Ectodermal cell (in vitro differentiated cells): Measurements from ENCODE around the gene PCBP3.

ENCODE experiments used
- H3K27ac ChIP-seq: 2 replicates; pipeline ENCODE4 v1.7.0; 2013; ENCODE audit warnings: mild to moderate bottlenecking, low read depth, low read length; ENCODE audit not compliant: insufficient read depth, poor library complexity, severe bottlenecking
- H3K27me3 ChIP-seq: 2 replicates; pipeline ENCODE4 v1.7.0; 2013; ENCODE audit warnings: mild to moderate bottlenecking, low read length; ENCODE audit not compliant: insufficient read depth, control insufficient read depth, poor library complexity, severe bottlenecking
- H3K36me3 ChIP-seq: one replicate; pipeline ENCODE4 v1.7.0; 2013; ENCODE audit warnings: low read length; ENCODE audit not compliant: control insufficient read depth, insufficient read depth
- H3K4me1 ChIP-seq: one replicate; pipeline ENCODE4 v1.7.0; 2013; ENCODE audit warnings: low read length; ENCODE audit not compliant: control insufficient read depth, insufficient read depth
- H3K4me3 ChIP-seq: 2 replicates; pipeline ENCODE4 v1.7.0; 2013; ENCODE audit warnings: low read depth, low read length, control low read depth; ENCODE audit not compliant: insufficient read depth
- H3K9me3 ChIP-seq: 2 replicates; pipeline ENCODE4 v1.7.0; 2013; ENCODE audit warnings: mild to moderate bottlenecking, low read length, moderate library complexity; ENCODE audit not compliant: control insufficient read depth
- WGBS, 2 experiments: methylation state at CpG; one replicate each; pipeline ENCODE4 v1.1.7; 2013; ENCODE audit warnings: missing lambda C conversion rate in 2 of 2; 5-methylcytosine and 5-hydroxymethylcytosine counted together

Gene PCBP3

GRCh38 chr21:45724994-45725843, 81.7 kb downstream of the PCBP3 start:
- H3K9me3 ChIP-seq: no peaks in the 10 kb centered on the region
- no peaks in the 10 kb centered on the region for H3K36me3 ChIP-seq
- WGBS, 2 experiments: 89 to 90% methylated on average over 10 of the region's 10 CpGs
- no peak overlapping the region for H3K27ac ChIP-seq
- H3K4me3 ChIP-seq: no peak overlapping the region
- H3K27me3 ChIP-seq: no peaks in the 10 kb centered on the region
- H3K4me1 ChIP-seq: no peaks in the 10 kb centered on the region

- H3K36me3 ChIP-seq: no peaks in the 10 kb centered on the region
- no peaks in the 10 kb centered on the region for H3K27me3 ChIP-seq
- no peak overlapping the region for H3K4me3 ChIP-seq
- H3K4me1 ChIP-seq: no peaks in the 10 kb centered on the region
- H3K9me3 ChIP-seq: no peaks in the 10 kb centered on the region
- 90 to 92% methylated on average over 7 of the region's 7 CpGs for WGBS, 2 experiments
- H3K27ac ChIP-seq: no peak overlapping the region
These were observed 82.3 kb downstream of the PCBP3 start for GRCh38 chr21:45725844-45726200.

- H3K4me3 ChIP-seq: no peak overlapping the region
- no peaks in the 10 kb centered on the region for H3K4me1 ChIP-seq
- H3K27me3 ChIP-seq: no peaks in the 10 kb centered on the region
- WGBS, 2 experiments: 91 to 94% methylated on average over 10 of the region's 10 CpGs
- no peak overlapping the region for H3K27ac ChIP-seq
- no peaks in the 10 kb centered on the region for H3K36me3 ChIP-seq
- H3K9me3 ChIP-seq: no peaks in the 10 kb centered on the region
These were observed 82.9 kb downstream of the PCBP3 start for GRCh38 chr21:45726438-45726837.

GRCh38 chr21:45727390-45727789, 83.9 kb downstream of the PCBP3 start:
- Histone ChIP-seq H3K27ac (no peak overlapping the region), H3K36me3 (no peaks in the 10 kb centered on the region), H3K4me3 (no peak overlapping the region), H3K4me1 (no peaks in the 10 kb centered on the region), H3K9me3 (no peaks in the 10 kb centered on the region), H3K27me3 (no peaks in the 10 kb centered on the region)
- WGBS, 2 experiments: 81 to 82% methylated on average over 2 of the region's 2 CpGs

GRCh38 chr21:45735259-45736000, 91.9 kb downstream of the PCBP3 start:
- Histone ChIP-seq H3K36me3 (no peaks in the 10 kb centered on the region), H3K27me3 (no peaks in the 10 kb centered on the region), H3K4me1 (no peaks in the 10 kb centered on the region), H3K4me3 (no peak overlapping the region), H3K9me3 (no peaks in the 10 kb centered on the region), H3K27ac (no peak overlapping the region)
- WGBS, 2 experiments: 93 to 94% methylated on average over 14 of the region's 14 CpGs

GRCh38 chr21:45736042-45736689, 92.6 kb downstream of the PCBP3 start:
- Histone ChIP-seq H3K4me3 (no peak overlapping the region), H3K4me1 (no peaks in the 10 kb centered on the region), H3K36me3 (no peaks in the 10 kb centered on the region), H3K27ac (no peak overlapping the region), H3K27me3 (no peaks in the 10 kb centered on the region), H3K9me3 (no peaks in the 10 kb centered on the region)
- WGBS, 2 experiments: 82 to 85% methylated on average over 10 of the region's 10 CpGs

- H3K4me3 ChIP-seq: no peak overlapping the region
- no peaks in the 10 kb centered on the region for H3K4me1 ChIP-seq
- H3K9me3 ChIP-seq: no peaks in the 10 kb centered on the region
- H3K36me3 ChIP-seq: no peaks in the 10 kb centered on the region
- no peak overlapping the region for H3K27ac ChIP-seq
- no peaks in the 10 kb centered on the region for H3K27me3 ChIP-seq
- 89 to 90% methylated on average over 17 of the region's 17 CpGs for WGBS, 2 experiments
These were observed 93.4 kb downstream of the PCBP3 start for GRCh38 chr21:45736690-45737484.

- 94 to 95% methylated on average over 12 of the region's 12 CpGs for WGBS, 2 experiments
These were observed 94.1 kb downstream of the PCBP3 start for GRCh38 chr21:45737485-45738166.

GRCh38 chr21:45739218-45740087, 95.9 kb downstream of the PCBP3 start:
- Histone ChIP-seq H3K9me3 (no peaks in the 10 kb centered on the region), H3K27ac (no peak overlapping the region), H3K36me3 (no peaks in the 10 kb centered on the region), H3K4me3 (no peak overlapping the region), H3K4me1 (no peaks in the 10 kb centered on the region), H3K27me3 (no peaks in the 10 kb centered on the region)
- 93 to 98% methylated on average over 5 of the region's 5 CpGs for WGBS, 2 experiments

More at GRCh38 chr21:45737485-45738166, 94.1 kb downstream of the PCBP3 start:
- H3K4me3 ChIP-seq: no peak overlapping the region
- no peaks in the 10 kb centered on the region for H3K27me3 ChIP-seq
- H3K27ac ChIP-seq: no peak overlapping the region
- H3K9me3 ChIP-seq: no peaks in the 10 kb centered on the region
- no peaks in the 10 kb centered on the region for H3K4me1 ChIP-seq
- H3K36me3 ChIP-seq: no peaks in the 10 kb centered on the region
